GM23338 (cell line): ENCODE data around the gene ATP10A. TPM values are rescaled to one million over a fixed set of nuclear protein-coding genes. Genes with fewer than 3 reads are reported as not detected.

Source experiments
- ATAC-seq: fragments of 200-7000 bp; cut with Tn5 transposase; 3 replicates; pipeline ENCODE4 v1.9.1; 2020
- DNase-seq: peaks from one replicate; pipeline ENCODE4 v3.0.0-alpha.2; 2015; ENCODE audit warnings: low spot score
- H2AFZ ChIP-seq: fragments of 200-600 bp; sonication (generic); 2 replicates; pipeline ENCODE4 v1.8.0; 2016; ENCODE audit warnings: antibody characterized with exemption, mild to moderate bottlenecking, moderate library complexity
- H3F3A ChIP-seq: fragments of 200-600 bp; sonication (generic); replicated peaks from 2 replicates; pipeline ENCODE4 v1.8.0; 2017; ENCODE audit warnings: antibody characterized with exemption, mixed run types, low read depth
- H3K27ac ChIP-seq: fragments of 200-600 bp; sonication (generic); 2 replicates; pipeline ENCODE4 v1.6.1; 2016; ENCODE audit warnings: low read depth
- H3K27me3 ChIP-seq: fragments of 200-600 bp; sonication (generic); 2 replicates; pipeline ENCODE4 v1.8.0; 2016; ENCODE audit warnings: mild to moderate bottlenecking, mixed run types, moderate library complexity; ENCODE audit not compliant: insufficient read depth
- H3K36me3 ChIP-seq: fragments of 200-600 bp; sonication (generic); 2 replicates; pipeline ENCODE4 v1.8.0; 2016; ENCODE audit warnings: mild to moderate bottlenecking; ENCODE audit not compliant: insufficient read depth
- H3K4me1 ChIP-seq: fragments of 200-600 bp; sonication (generic); 2 replicates; pipeline ENCODE4 v1.8.0; 2016; ENCODE audit warnings: mild to moderate bottlenecking, moderate library complexity; ENCODE audit not compliant: insufficient read depth
- H3K4me2 ChIP-seq: fragments of 200-600 bp; sonication (generic); 2 replicates; pipeline ENCODE4 v1.7.1; 2017; ENCODE audit warnings: mixed run types
- H3K4me3 ChIP-seq: fragments of 200-600 bp; sonication (generic); 2 replicates; pipeline ENCODE4 v1.6.1; 2016; ENCODE audit warnings: mixed run types
- H3K79me2 ChIP-seq: fragments of 200-600 bp; sonication (generic); replicated peaks from 2 replicates; pipeline ENCODE4 v1.8.0; 2017; ENCODE audit warnings: mild to moderate bottlenecking; ENCODE audit not compliant: insufficient read depth
- H3K9me2 ChIP-seq: fragments of 200-600 bp; sonication (generic); 2 replicates; pipeline ENCODE4 v1.8.0; 2017; ENCODE audit not compliant: insufficient read depth
- H4K20me1 ChIP-seq: fragments of 200-600 bp; sonication (generic); replicated peaks from 2 replicates; pipeline ENCODE4 v1.8.0; 2017; ENCODE audit warnings: mild to moderate bottlenecking; ENCODE audit not compliant: insufficient read depth
- H3K27ac Mint-ChIP-seq: 2 replicates; pipeline ENCODE4 v1.8.0; 2020; ENCODE audit warnings: inconsistent platforms, mild to moderate bottlenecking, moderate library complexity, mixed read lengths
- H3K27me3 Mint-ChIP-seq: 3 replicates; pipeline ENCODE4 v1.8.0; 2022; ENCODE audit warnings: low read depth, mild to moderate bottlenecking, moderate library complexity, mixed read lengths, inconsistent platforms; ENCODE audit not compliant: insufficient read depth, poor library complexity
- H3K36me3 Mint-ChIP-seq: 3 replicates; pipeline ENCODE4 v1.8.0; 2021; ENCODE audit warnings: low read depth, mild to moderate bottlenecking, inconsistent platforms, moderate library complexity, mixed read lengths
- H3K4me1 Mint-ChIP-seq: 3 replicates; pipeline ENCODE4 v1.8.0; 2020; ENCODE audit warnings: mild to moderate bottlenecking, inconsistent platforms, mixed read lengths
- H3K4me3 Mint-ChIP-seq: 3 replicates; pipeline ENCODE4 v1.8.0; 2021; ENCODE audit warnings: moderate library complexity, mild to moderate bottlenecking, inconsistent platforms, mixed read lengths
- H3K9me3 Mint-ChIP-seq: 3 replicates; pipeline ENCODE4 v1.8.0; 2020; ENCODE audit warnings: moderate library complexity, mild to moderate bottlenecking, inconsistent platforms, mixed read lengths
- EZH2phosphoT487 ChIP-seq: fragments of 200-600 bp; sonication (generic); IDR thresholded peaks from one replicate; pipeline ENCODE4 v1.8.1; 2018; ENCODE audit warnings: antibody characterized with exemption; ENCODE audit not compliant: unreplicated experiment
- JUNB ChIP-seq: IDR thresholded peaks from one replicate; pipeline ENCODE4 v1.6.1; 2016; ENCODE audit warnings: antibody characterized with exemption; ENCODE audit not compliant: unreplicated experiment
- NANOG ChIP-seq: IDR thresholded peaks from 2 replicates; pipeline ENCODE4 v1.6.1; 2016; ENCODE audit warnings: antibody characterized with exemption, borderline replicate concordance
- STAT1 ChIP-seq: IDR thresholded peaks from one replicate; pipeline ENCODE4 v1.6.1; 2016; ENCODE audit warnings: antibody characterized with exemption; ENCODE audit not compliant: unreplicated experiment
- ZNF114 ChIP-seq: fragments of 250-450 bp; sonication (Bioruptor Pico); IDR thresholded peaks from 2 replicates; pipeline ENCODE4 v1.5.0; 2020; ENCODE audit warnings: mild to moderate bottlenecking, moderate library complexity
- ZNF331 ChIP-seq: fragments of 250-450 bp; sonication (Bioruptor Pico); IDR thresholded peaks from 2 replicates; pipeline ENCODE4 v1.5.0; 2020; ENCODE audit warnings: low read depth, mild to moderate bottlenecking, moderate library complexity
- ZNF462 ChIP-seq: fragments of 250-450 bp; sonication (Bioruptor Pico); IDR thresholded peaks from 2 replicates; pipeline ENCODE4 v1.5.0; 2020; ENCODE audit warnings: mild to moderate bottlenecking, moderate library complexity
- polyA plus RNA-seq: library from polyadenylated mRNA; unstranded; fragments of >200 nt; fragmentation: Nextera tagmentation; extraction: Ambion mirVana; gene quantifications from 2 replicates; pipeline ENCODE4 v1.2.1, GENCODE V29; 2016
- total RNA-seq: library from RNA; depleted of rRNA; stranded (reverse); fragments of >200 nt; shearing (Covaris generic); gene quantifications from 2 replicates; pipeline ENCODE4 v1.2.3, GENCODE V29; 2014
- TF ChIP-seq, protein P1 (sequence below): IDR thresholded peaks from one replicate; pipeline ENCODE4 v1.6.1; 2018; ENCODE audit warnings: antibody characterized with exemption; ENCODE audit not compliant: unreplicated experiment
- TF ChIP-seq, protein P2 (sequence below): IDR thresholded peaks from 2 replicates; pipeline ENCODE4 v1.6.1; 2016; ENCODE audit warnings: antibody characterized with exemption

Gene ATP10A
- total and polyA plus RNA-seq, 2 experiments from 2014 or later: 0.36 to 5.6 TPM

- peaks cover 37% of the 10 kb centered on the region for H3K4me1 Mint-ChIP-seq
- peaks cover 9% of the 10 kb centered on the region for H3K27me3 Mint-ChIP-seq
- no peak overlapping the region for H3K27ac Mint-ChIP-seq
- Histone ChIP-seq H3K4me1 (peaks cover 25% of the 10 kb centered on the region), H3K4me2 (no peak overlapping the region), H3K79me2 (no peaks in the 10 kb centered on the region), H3K36me3 (no peaks in the 10 kb centered on the region; the same call in 1 of the 2 replicates), H2AFZ (no peak overlapping the region), H3F3A (no peaks in the 10 kb centered on the region), H3K9me2 (no peaks in the 10 kb centered on the region), H4K20me1 (no peaks in the 10 kb centered on the region), H3K27ac (no peak overlapping the region), H3K27me3 (no peaks in the 10 kb centered on the region), H3K4me3 (no peak overlapping the region)
- no peaks in the 10 kb centered on the region; the same call in 2 of the 3 replicates for H3K9me3 Mint-ChIP-seq
- TF ChIP-seq NANOG (no peak), JUNB (no peak), STAT1 (no peak), ZNF331 (CRISPR knock-in tag) (no peak), EZH2phosphoT487 (no peak), ZNF114 (CRISPR knock-in tag) (no peak)
- TF ChIP-seq, protein P1, sequence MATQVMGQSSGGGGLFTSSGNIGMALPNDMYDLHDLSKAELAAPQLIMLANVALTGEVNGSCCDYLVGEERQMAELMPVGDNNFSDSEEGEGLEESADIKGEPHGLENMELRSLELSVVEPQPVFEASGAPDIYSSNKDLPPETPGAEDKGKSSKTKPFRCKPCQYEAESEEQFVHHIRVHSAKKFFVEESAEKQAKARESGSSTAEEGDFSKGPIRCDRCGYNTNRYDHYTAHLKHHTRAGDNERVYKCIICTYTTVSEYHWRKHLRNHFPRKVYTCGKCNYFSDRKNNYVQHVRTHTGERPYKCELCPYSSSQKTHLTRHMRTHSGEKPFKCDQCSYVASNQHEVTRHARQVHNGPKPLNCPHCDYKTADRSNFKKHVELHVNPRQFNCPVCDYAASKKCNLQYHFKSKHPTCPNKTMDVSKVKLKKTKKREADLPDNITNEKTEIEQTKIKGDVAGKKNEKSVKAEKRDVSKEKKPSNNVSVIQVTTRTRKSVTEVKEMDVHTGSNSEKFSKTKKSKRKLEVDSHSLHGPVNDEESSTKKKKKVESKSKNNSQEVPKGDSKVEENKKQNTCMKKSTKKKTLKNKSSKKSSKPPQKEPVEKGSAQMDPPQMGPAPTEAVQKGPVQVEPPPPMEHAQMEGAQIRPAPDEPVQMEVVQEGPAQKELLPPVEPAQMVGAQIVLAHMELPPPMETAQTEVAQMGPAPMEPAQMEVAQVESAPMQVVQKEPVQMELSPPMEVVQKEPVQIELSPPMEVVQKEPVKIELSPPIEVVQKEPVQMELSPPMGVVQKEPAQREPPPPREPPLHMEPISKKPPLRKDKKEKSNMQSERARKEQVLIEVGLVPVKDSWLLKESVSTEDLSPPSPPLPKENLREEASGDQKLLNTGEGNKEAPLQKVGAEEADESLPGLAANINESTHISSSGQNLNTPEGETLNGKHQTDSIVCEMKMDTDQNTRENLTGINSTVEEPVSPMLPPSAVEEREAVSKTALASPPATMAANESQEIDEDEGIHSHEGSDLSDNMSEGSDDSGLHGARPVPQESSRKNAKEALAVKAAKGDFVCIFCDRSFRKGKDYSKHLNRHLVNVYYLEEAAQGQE: no peak
- DNase-seq: no peak
- ATAC-seq: no peak
- no peaks in the 10 kb centered on the region for H3K36me3 Mint-ChIP-seq
- H3K4me3 Mint-ChIP-seq: no peak overlapping the region
Observed at GRCh38 chr15:25846377-25846776, 16.8 kb downstream of the ATP10A start.

GRCh38 chr15:25844981-25845680, 18.0 kb downstream of the ATP10A start:
- peaks cover 9% of the 10 kb centered on the region for H3K27me3 Mint-ChIP-seq
- Histone ChIP-seq H3K36me3 (no peaks in the 10 kb centered on the region; the same call in 1 of the 2 replicates), H3K4me3 (no peak overlapping the region), H3K9me2 (no peaks in the 10 kb centered on the region), H3K79me2 (no peaks in the 10 kb centered on the region), H3K27ac (no peak overlapping the region), H3F3A (no peaks in the 10 kb centered on the region), H3K4me1 (peaks cover 24% of the 10 kb centered on the region), H3K4me2 (no peak overlapping the region), H3K27me3 (no peaks in the 10 kb centered on the region), H4K20me1 (no peaks in the 10 kb centered on the region), H2AFZ (no peak overlapping the region)
- H3K36me3 Mint-ChIP-seq: no peaks in the 10 kb centered on the region
- H3K9me3 Mint-ChIP-seq: no peaks in the 10 kb centered on the region; the same call in 2 of the 3 replicates
- peak; percentile 12; the same call in 1 of the 3 replicates for ATAC-seq
- peaks cover 29% of the 10 kb centered on the region for H3K4me1 Mint-ChIP-seq
- H3K4me3 Mint-ChIP-seq: no peak overlapping the region
- DNase-seq: no peak
- H3K27ac Mint-ChIP-seq: no peak overlapping the region
- TF ChIP-seq, protein P2, sequence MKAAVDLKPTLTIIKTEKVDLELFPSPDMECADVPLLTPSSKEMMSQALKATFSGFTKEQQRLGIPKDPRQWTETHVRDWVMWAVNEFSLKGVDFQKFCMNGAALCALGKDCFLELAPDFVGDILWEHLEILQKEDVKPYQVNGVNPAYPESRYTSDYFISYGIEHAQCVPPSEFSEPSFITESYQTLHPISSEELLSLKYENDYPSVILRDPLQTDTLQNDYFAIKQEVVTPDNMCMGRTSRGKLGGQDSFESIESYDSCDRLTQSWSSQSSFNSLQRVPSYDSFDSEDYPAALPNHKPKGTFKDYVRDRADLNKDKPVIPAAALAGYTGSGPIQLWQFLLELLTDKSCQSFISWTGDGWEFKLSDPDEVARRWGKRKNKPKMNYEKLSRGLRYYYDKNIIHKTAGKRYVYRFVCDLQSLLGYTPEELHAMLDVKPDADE: no peak
- no peak for TF ChIP-seq ZNF462 (CRISPR knock-in tag)
- TF ChIP-seq ZNF114 (CRISPR knock-in tag): no peak
- TF ChIP-seq NANOG: no peak
- TF ChIP-seq ZNF331 (CRISPR knock-in tag): no peak
